KOPT-K1 (cell line): Measurements from ENCODE around the gene OAT.
"Not testable (repeated sequence)": the region's sequence is repeated elsewhere in the genome, so short reads cannot be mapped to it uniquely, and the experiment has no call there.

Experiments used
- H3K27ac ChIP-seq: fragments of 200-600 bp; sonication (generic); 2 replicates; pipeline ENCODE4 v1.5.1; 2016; ENCODE audit warnings: antibody characterized with exemption, mild to moderate bottlenecking, low read depth, low read length; ENCODE audit not compliant: poor library complexity, severe bottlenecking
- H3K36me3 ChIP-seq: fragments of 200-600 bp; sonication (generic); 2 replicates; pipeline ENCODE4 v1.5.1; 2017; ENCODE audit warnings: antibody characterized with exemption, mild to moderate bottlenecking, low read length, moderate library complexity; ENCODE audit not compliant: insufficient read depth
- H3K9me3 ChIP-seq: fragments of 200-600 bp; sonication (generic); 2 replicates; pipeline ENCODE4 v1.5.1; 2017; ENCODE audit warnings: antibody characterized with exemption, low read length, mild to moderate bottlenecking; ENCODE audit not compliant: insufficient read depth, poor library complexity, severe bottlenecking

Gene OAT

DNA sequence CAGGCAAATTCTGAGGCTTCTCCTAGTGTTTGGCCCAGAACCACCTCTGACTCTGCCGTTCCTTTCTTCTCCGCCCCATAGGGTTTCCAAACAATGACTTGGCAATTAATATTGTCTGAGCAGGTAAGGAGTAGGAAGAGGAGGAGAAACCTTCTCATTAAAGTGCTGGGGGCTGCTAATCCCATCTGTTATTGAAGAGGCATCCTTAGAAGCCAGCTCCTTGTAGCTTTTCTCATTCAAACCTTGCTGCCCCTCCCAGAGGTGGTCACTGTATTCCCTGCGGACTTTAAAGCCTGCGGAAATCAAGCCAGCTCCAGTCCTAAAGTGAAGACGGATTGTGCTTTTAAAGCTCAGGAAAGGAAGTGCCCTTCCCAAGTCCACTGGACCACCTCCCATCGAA is 32.6 kb upstream of the OAT start:
- H3K27ac ChIP-seq: no peak overlapping the region
- H3K36me3 ChIP-seq: no peaks in the 10 kb centered on the region
- H3K9me3 ChIP-seq: peaks cover 15% of the 10 kb centered on the region

DNA sequence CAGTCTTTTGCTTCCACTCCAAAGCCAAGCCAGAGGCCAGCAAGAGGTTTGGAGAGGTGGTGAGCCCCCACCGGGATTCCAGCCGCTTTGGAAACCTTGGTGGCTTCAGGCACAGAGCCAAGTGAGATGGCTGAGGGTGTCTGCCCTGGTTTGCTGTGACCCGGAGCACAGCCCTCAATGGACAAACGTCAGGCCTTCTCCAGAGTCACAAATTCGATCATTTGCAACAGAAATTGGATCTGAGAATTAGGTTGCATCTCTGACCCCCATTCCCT is 32.0 kb upstream of the OAT start:
- H3K9me3 ChIP-seq: peaks cover 15% of the 10 kb centered on the region
- H3K27ac ChIP-seq: no peak overlapping the region
- H3K36me3 ChIP-seq: no peaks in the 10 kb centered on the region

DNA sequence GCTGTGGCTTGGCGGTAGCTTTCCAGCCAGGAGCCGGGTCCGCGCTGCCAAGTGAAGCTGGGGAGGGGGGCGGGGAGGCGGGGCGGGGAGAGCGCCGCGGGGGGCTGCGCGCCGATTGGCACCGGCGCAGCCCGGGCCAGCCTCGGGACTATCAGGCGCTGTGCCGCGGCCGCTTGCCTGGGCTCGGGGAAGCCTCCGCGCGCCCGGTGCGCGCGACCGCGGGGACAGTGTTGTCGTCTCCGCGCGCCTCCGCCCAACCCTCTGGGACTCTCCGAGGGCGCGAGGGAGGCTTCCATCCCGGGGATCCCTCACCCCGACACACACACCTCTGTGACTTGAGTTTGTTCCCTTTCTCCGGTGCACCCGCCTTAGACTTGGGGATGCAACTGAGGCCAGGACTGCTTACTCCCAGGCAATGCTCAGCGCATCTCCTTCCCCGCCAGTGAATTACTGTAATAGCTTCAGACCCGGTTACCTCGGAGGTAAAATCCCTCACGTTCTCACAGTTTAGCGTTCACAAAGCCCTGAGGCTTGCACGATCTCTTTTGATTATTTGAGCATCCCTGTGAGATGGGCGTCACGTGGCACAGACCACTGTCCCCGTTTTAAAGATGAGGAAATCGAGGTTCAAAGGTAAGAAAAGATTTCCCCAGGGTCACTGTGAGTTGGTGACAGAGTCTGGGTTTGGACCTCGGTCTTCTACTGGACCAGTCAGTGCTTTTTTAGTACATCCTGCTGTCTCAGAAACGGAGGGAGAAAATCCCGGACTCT is 31.5 kb upstream of the OAT start, which contains the start of gene NKX1-2:
Gene NKX1-2 (minus strand): TSS at position 24 of the 771 bp plus-strand sequence. CDS start 92 bp downstream, outside the sequence.
- Histone ChIP-seq H3K9me3 (peaks cover 15% of the 10 kb centered on the region), H3K27ac (no peak within 1 kb of the TSS), H3K36me3 (no peaks in the 10 kb centered on the region)

DNA sequence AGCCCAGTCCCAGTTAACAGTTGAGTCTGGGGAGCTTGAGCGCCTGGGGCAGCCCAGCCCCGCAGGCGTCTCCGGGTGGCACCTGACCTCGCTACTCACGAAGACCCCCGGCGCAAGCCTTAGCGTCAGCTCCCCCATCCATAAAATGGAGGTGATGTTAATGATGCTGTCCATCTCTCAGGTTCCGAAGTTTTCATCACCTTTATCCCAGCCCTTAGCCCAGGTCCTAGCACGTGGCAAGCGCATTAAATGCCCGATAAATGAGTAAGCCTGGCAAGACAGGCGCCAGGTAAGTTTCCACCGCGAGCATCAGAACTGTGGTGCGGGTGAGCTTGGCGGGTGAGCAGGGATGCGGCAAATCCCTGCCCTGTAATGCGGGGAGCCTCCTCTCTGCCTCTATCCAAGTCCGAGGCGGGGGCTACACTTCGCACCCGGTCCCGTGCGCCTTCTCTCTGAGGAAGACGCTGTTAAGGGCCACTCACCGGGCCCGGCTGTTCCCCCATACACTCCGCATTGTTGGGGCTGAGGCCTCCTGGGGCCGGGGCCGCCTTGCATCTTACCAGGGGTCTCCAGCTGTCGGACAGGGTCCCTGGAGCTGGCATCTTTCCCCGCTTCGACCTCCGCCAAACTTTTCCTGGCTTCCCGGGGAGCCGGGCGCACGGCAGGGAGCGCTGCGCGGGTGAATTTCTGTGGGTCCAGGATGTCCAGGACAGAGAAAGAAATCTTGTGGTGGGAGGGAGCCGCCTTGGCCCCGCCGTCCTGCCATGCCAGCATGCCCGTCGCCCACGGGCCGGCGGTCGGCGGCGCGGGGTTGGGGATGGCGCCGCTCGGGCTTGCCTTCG is 30.7 kb upstream of the OAT start:
- H3K9me3 ChIP-seq: peaks cover 15% of the 10 kb centered on the region
- no peak overlapping the region for H3K27ac ChIP-seq
- no peaks in the 10 kb centered on the region for H3K36me3 ChIP-seq

DNA sequence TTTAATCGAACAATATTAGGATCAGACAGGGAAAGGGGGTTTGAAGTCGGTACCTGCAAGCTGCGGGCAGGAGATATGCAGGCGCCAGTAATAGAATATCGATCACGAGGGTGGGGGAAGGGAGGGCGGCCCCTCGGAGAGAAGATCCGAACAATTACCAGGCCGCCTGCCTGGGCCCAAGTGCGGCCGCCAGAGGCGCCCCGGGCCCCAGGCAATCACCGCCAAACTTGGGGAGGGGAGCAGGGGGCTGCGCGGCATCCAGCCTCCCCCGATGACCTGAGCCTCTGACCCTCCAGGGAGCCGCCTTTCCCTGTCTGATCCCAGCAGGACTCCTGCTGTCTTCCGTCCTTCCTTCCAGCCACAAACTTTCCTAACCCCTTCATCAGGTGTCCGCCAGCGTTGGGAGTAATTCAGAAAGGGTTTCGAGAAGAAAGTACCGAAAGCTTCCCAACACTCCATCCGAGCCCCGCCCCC is 30.0 kb upstream of the OAT start:
- Histone ChIP-seq H3K27ac (no peak overlapping the region), H3K9me3 (peaks cover 15% of the 10 kb centered on the region), H3K36me3 (no peaks in the 10 kb centered on the region)

DNA sequence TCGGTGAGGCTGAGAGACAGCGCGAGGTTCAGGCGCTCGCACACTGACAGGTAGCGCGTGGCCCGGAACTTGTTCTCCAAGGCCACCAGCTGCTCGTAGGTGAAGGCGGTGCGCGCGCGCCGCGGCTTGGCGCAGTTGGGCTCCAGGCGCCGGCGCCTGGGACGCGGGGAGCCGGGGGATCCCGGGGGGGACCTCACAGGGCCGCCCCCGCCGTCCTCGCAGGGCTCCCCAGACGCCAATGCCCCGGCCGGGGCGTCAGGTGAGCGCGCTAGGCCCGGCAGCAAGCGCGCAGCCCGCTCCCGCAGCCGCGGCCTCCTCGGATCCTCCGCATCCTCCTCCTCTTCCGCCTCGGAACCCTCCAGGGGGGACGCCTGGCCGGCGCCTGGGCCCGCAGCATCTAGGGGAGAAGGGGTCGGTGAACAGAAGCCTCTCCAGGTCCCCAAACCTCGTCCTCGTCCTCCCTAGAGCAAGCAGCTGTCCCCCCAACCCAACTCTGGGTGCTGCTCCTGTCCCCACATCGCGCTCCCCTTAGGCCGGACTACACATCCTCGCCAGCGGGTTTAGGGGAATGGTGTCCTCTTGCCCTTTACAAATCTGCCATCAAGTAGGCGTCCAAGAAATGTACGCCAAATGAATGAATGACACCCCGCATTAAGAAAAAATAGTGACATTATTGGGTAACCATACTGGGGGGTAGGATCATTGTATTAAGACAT is 29.2 kb upstream of the OAT start:
- H3K36me3 ChIP-seq: no peaks in the 10 kb centered on the region
- H3K27ac ChIP-seq: no peak overlapping the region
- peaks cover 15% of the 10 kb centered on the region for H3K9me3 ChIP-seq

DNA sequence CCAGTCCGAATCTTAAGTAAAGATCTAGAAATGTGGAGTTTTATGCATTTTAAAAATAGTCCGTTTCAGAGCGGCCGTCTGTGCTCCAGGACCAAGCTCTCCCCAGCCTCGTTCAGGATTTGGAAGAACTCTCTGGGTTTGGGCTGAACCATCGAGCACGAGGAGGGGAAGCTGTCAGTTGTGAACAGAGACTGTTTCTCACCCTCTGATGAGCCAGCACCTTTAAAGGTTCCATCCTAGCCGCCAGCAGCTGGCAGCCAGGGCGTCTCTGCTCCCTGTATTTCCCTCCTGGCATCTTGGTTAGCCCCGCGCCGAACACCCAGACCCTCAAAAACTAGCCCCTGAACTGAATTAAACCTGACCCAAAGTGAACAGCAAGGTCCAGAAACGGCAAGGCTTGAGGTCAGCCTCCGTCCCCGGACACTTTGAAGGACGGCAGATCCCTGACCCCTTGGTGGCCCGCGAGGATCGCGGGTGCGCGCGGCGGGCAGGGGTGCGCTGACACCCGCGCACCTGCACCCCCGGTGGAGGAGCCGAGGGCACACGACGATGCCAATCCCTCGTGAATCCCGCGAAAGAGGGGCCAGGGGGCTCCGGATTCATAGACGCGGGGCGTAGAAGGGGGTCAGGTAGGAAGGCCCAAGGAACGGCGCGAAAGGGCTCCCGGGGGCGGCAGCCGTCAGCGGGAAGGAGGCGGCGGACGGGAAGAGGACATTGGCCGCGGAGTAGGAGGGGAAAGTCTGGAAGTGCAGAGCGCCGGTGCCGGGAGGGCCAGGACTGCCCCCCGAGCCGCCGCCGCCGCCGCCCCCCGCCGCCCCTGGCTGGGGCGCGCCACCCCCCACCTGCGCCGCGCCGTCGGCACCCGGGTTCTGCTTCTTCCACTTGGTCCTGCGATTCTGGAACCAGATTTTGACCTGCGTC is 28.4 kb upstream of the OAT start:
- H3K9me3 ChIP-seq: peaks cover 15% of the 10 kb centered on the region
- H3K27ac ChIP-seq: no peak overlapping the region
- H3K36me3 ChIP-seq: no peaks in the 10 kb centered on the region

DNA sequence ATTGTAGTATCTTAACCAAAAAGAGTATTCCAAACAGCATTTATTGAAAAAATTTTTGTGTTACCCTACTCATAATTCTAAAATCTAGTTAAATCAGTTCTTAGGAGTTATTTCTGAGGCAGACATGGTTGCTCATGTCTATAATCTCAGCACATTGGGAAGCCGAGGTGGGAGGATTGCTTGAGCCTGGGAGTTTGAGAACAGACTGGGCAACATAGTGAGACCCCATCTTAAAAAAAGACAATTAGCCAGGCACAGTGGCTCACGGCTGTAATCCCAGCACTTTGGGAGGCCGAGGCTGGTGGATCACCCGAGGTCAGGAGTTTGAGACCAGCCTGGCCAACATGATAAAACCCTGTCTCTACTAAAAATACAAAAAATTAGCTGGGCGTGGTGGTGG is 23.0 kb upstream of the OAT start:
- H3K36me3 ChIP-seq, H3K27ac ChIP-seq: not testable (repeated sequence)

DNA sequence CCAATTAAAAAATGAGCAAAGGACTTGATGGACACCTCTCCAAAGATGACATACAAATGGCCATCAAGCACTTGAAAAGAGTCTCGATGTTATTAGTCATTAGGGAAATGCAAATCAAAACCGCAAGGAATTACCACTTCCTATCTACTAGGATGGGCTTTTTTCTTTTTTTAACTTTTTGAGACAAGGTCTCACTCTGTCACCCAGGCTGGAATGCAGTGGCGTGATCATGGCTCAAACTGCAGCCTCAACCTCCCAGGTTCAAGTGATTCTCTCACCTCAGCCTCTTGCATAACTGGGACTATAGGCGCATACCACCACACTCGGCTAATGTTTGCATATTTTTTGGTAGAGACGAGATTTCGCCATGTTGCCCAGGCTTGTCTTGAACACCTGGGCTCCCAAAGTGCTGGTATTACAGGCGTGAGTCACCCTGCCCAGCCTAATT is 17.5 kb upstream of the OAT start:
- Histone ChIP-seq H3K27ac (no peak overlapping the region), H3K36me3 (no peaks in the 10 kb centered on the region), H3K9me3 (no peaks in the 10 kb centered on the region)

More for the DNA sequence above, 23.0 kb upstream of the OAT start:
- not testable (repeated sequence) for H3K9me3 ChIP-seq

DNA sequence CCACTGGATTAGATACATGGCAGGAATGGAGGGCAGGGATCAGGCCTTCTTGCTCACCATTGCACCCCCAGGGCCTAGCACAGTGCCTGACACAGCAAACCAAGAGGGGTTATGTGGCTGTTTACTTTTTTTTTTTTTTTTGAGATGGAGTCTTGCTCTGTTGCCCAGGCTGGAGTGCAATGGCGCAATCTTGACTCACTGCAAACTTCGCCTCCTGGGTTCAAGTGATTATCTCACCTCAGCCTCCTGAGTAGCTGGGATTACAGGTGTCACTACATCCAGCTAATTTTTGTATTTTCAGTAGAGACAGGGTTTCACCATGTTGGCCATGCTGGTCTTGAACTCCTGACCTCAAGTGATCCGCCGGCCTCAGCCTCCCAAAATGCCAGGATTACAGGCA is 17.0 kb upstream of the OAT start:
- not testable (repeated sequence) for H3K9me3 ChIP-seq, H3K27ac ChIP-seq, H3K36me3 ChIP-seq

DNA sequence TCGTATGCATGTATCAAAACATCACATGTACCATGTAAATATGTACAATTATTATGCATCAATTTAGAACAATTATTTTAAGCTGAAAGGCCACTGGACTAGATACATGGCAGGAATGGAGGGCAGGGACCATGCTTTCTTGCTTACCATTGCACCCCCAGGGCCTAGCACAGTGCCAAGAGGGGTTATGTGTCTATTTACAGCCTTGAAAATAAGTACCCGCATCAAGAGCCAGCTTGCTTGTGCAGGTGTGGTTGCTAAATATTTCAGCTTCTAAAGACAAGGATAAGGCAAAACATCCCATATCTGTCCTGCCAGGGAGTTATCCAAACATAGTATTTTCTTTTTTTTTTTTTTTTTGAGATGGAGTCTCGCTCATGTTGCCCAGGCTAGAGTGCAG is 14.7 kb upstream of the OAT start:
- Histone ChIP-seq H3K9me3 (no peaks in the 10 kb centered on the region), H3K36me3 (no peaks in the 10 kb centered on the region), H3K27ac (no peak overlapping the region)

DNA sequence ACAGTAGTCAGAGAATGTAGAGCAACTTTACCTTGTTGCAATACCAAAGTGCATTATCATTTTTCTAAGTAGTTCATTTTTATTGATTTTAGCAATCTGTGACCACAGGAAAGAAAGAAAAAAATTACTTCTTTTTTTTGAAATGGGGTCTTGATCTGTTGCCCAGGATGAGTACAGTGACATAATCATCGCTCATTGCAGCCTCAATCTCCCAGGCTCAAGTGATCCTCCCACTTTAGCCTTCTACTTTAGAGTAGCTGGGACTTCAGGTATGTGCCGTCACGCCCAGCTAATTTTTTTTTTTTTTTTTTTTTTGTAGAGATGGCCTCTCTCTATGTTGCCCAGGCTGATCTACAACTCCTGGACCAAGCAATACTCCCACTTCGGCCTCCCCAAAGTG is 11.4 kb upstream of the OAT start:
- no peaks in the 10 kb centered on the region for H3K36me3 ChIP-seq
- H3K9me3 ChIP-seq: no peaks in the 10 kb centered on the region
- H3K27ac ChIP-seq: no peak overlapping the region

DNA sequence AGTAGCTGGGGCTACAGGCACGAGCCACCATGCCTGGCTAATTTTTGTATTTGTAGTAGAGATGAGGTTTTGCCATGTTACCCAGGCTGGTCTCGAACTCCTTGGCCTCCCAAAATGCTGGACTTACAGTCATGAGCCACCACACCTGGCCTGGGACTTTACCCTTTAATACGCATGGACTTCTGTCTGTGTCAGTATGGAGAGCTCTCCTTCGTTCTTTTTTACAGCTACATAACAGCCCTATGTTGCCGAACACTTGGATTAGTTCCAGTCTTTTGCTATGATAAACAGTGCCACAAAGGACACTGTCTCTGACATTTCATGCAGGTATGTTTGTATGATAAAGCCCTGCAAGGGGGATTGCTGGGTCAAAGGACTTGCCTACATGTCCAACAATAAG is 10.9 kb upstream of the OAT start:
- H3K27ac ChIP-seq: no peak overlapping the region
- H3K36me3 ChIP-seq: no peaks in the 10 kb centered on the region
- no peaks in the 10 kb centered on the region for H3K9me3 ChIP-seq

DNA sequence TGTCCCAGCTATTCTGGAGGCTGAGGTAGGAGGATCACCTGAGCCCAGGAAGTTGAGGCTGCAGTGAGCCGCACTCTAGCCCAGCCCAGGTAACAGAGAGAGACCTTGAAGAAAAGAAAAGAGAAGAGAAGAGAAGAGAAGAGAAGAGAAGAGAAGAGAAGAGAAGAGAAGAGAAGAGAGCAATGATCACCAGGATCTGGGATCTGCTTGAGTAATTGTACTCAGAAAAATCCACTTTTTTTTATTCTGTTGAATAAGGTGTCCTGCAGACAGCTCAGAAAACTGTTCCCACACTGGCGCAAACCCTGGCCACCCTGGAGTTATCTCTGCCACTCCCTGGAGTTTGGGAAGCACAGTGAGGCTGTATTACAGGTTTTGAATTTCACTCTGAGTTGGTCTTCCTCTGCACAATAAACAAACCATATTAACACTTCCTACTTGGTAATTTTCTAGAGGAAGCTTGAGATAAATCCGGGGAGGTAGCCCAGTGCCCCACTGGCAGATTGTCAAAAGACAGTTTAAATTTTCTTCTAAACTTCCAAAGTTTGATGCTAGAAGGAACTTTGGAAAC is 9.6 kb upstream of the OAT start:
- Histone ChIP-seq H3K36me3 (no peaks in the 10 kb centered on the region), H3K9me3 (no peaks in the 10 kb centered on the region), H3K27ac (no peak overlapping the region)
